OCI-LY7 (cell line): ENCODE results near the gene KLHDC9. TPM values are rescaled to one million over a fixed set of nuclear protein-coding genes. Genes with fewer than 3 reads are reported as not detected.

Experiments
- BruUV-seq: library from RNA; stranded (reverse); fragments of 400-500 nt; replicated peaks from 2 replicates; lab custom pipeline; 2021; lab: Mats Ljungman, UMichigan
- CTCF ChIA-PET: fragments of 300-600 bp; sonication (Branson Sonifier 250); formaldehyde crosslinking; loops from one replicate; lab custom pipeline; 2022; ENCODE audit warnings: antibody characterized with exemption; ENCODE audit not compliant: unreplicated experiment; lab: Charles Lee
- POLR2A ChIA-PET: fragments of 300-600 bp; sonication (Branson Sonifier 250); formaldehyde crosslinking; loops from one replicate; lab custom pipeline; 2022; ENCODE audit warnings: antibody characterized with exemption; lab: Charles Lee
- DNase-seq: peaks from one replicate; pipeline ENCODE4 v3.0.0-alpha.2; 2015; ENCODE audit warnings: low spot score
- H2AFZ ChIP-seq: fragments of 200-600 bp; sonication (generic), shearing (Covaris generic); 2 replicates; pipeline ENCODE4 v1.6.1; 2014; ENCODE audit warnings: mild to moderate bottlenecking, antibody characterized with exemption, low read length, moderate library complexity
- H3K27ac ChIP-seq: fragments of 200-600 bp; sonication (generic); 2 replicates; pipeline ENCODE4 v1.5.1; 2014; ENCODE audit warnings: mixed run types, low read depth, mild to moderate bottlenecking, moderate library complexity, low read length, inconsistent platforms; ENCODE audit not compliant: poor library complexity, severe bottlenecking
- H3K36me3 ChIP-seq: fragments of 200-600 bp; sonication (generic); 2 replicates; pipeline ENCODE4 v1.6.1; 2014; ENCODE audit warnings: mild to moderate bottlenecking, antibody characterized with exemption, low read length, moderate library complexity, mixed read lengths; ENCODE audit not compliant: insufficient read depth
- H3K4me1 ChIP-seq: fragments of 200-600 bp; sonication (generic); 2 replicates; pipeline ENCODE4 v1.5.1; 2014; ENCODE audit warnings: mild to moderate bottlenecking, low read length; ENCODE audit not compliant: insufficient read depth, poor library complexity, severe bottlenecking
- H3K4me2 ChIP-seq: fragments of 200-600 bp; sonication (generic); 2 replicates; pipeline ENCODE4 v1.6.1; 2014; ENCODE audit warnings: mild to moderate bottlenecking, low read length
- H3K4me3 ChIP-seq: fragments of 200-600 bp; sonication (generic); 2 replicates; pipeline ENCODE4 v1.5.1; 2014; ENCODE audit warnings: mild to moderate bottlenecking, low read depth, low read length; ENCODE audit not compliant: poor library complexity, severe bottlenecking
- H3K79me2 ChIP-seq: fragments of 200-600 bp; sonication (generic); 2 replicates; pipeline ENCODE4 v1.6.1; 2016; ENCODE audit warnings: low read depth, mild to moderate bottlenecking, low read length, moderate library complexity, mixed read lengths; ENCODE audit not compliant: insufficient read depth
- H3K9me2 ChIP-seq: fragments of 200-600 bp; sonication (generic); 2 replicates; pipeline ENCODE4 v1.6.1; 2016; ENCODE audit warnings: mild to moderate bottlenecking, low read length, mixed read lengths; ENCODE audit not compliant: insufficient read depth
- H3K9me3 ChIP-seq: fragments of 200-600 bp; sonication (generic); 2 replicates; pipeline ENCODE4 v1.6.1; 2014; ENCODE audit warnings: mild to moderate bottlenecking, mixed run types, low read length, mixed read lengths
- H4K20me1 ChIP-seq: fragments of 200-600 bp; sonication (generic); 2 replicates; pipeline ENCODE4 v1.6.1; 2014; ENCODE audit warnings: mild to moderate bottlenecking, antibody characterized with exemption, low read length, moderate library complexity, mixed read lengths; ENCODE audit not compliant: insufficient read depth
- CTCF ChIP-seq: fragments of 200-600 bp; sonication (generic); conservative IDR thresholded peaks from 2 replicates; pipeline ENCODE4 v1.5.1; 2014; ENCODE audit warnings: mild to moderate bottlenecking, antibody characterized with exemption, low read length, moderate library complexity, mixed read lengths
- EZH2phosphoT487 ChIP-seq: fragments of 200-600 bp; sonication (generic); IDR thresholded peaks from 2 replicates; pipeline ENCODE4 v1.6.1; 2018; ENCODE audit warnings: low read depth, borderline replicate concordance, mild to moderate bottlenecking, mixed run types, antibody characterized with exemption, low read length, moderate library complexity, mixed read lengths
- intact Hi-C: fragments of 100-400 bp; cut with micrococcal nuclease; formaldehyde crosslinking; loops from one replicate; pipeline ENCODE4 v1.10.0; 2022; ENCODE audit not compliant: unreplicated experiment
- total RNA-seq, 2 experiments: library from RNA; depleted of rRNA in 1 of 2; stranded (reverse); fragments of >200 nt in 1 of 2; shearing (Covaris generic) in 1 of 2; gene quantifications; 2 replicates each; pipeline ENCODE4 v1.2.3, GENCODE V29; 2014 to 2022

KLHDC9 gene
- total RNA-seq, 2 experiments from 2014 or later: 0.95 to 1.3 TPM

GRCh38 chr1:161073474-161074121 is 24.6 kb upstream of the KLHDC9 start:
- TF ChIP-seq EZH2phosphoT487 (no peak), CTCF (no peak)
- H3K9me3 ChIP-seq: no peaks in the 10 kb centered on the region
- H3K9me2 ChIP-seq: no peaks in the 10 kb centered on the region
- H3K4me1 ChIP-seq: peaks cover 16% of the 10 kb centered on the region
- BruUV-seq: no TSS peak
- H4K20me1 ChIP-seq: no peaks in the 10 kb centered on the region
- CTCF ChIA-PET: no interaction called here
- no peak overlapping the region for H3K4me3 ChIP-seq
- H3K79me2 ChIP-seq: peaks cover 11% of the 10 kb centered on the region
- intact Hi-C loops: no loop called here
- no peak overlapping the region for H2AFZ ChIP-seq
- no peaks in the 10 kb centered on the region for H3K36me3 ChIP-seq
- no peak overlapping the region for H3K4me2 ChIP-seq
- POLR2A ChIA-PET: interaction anchor here (1.0 kb wide), 1 partner anchor 31 kb away, joined by 3 read pairs; no protein-coding TSS in a partner anchor
- no peak overlapping the region for H3K27ac ChIP-seq
- no peak for DNase-seq

GRCh38 chr1:161074676-161075368 is 23.3 kb upstream of the KLHDC9 start:
- POLR2A ChIA-PET: no interaction called here
- intact Hi-C loops: no loop called here
- BruUV-seq: no TSS peak

More at GRCh38 chr1:161074676-161075368, 23.3 kb upstream of the KLHDC9 start:
- Histone ChIP-seq H3K9me2 (no peaks in the 10 kb centered on the region), H3K79me2 (no peaks in the 10 kb centered on the region), H2AFZ (no peak overlapping the region), H3K9me3 (no peaks in the 10 kb centered on the region), H3K36me3 (no peaks in the 10 kb centered on the region), H3K4me2 (no peak overlapping the region), H3K27ac (no peak overlapping the region), H4K20me1 (no peaks in the 10 kb centered on the region), H3K4me1 (peaks cover 14% of the 10 kb centered on the region), H3K4me3 (no peak overlapping the region)
- no peak for DNase-seq
- CTCF ChIA-PET: no interaction called here
- TF ChIP-seq CTCF (no peak), EZH2phosphoT487 (no peak)
